HL-60 (cell line): ENCODE data around the gene CERS4.

Experiments
- CTCF ChIP-seq: IDR thresholded peaks from one replicate; pipeline ENCODE4 v1.5.1; 2011; ENCODE audit warnings: low read length, control low read depth, inconsistent platforms; ENCODE audit not compliant: insufficient read depth
- GABPA ChIP-seq: IDR thresholded peaks from 2 replicates; pipeline ENCODE4 v1.6.1; 2012; ENCODE audit warnings: low read depth
- POLR2AphosphoS5 ChIP-seq: IDR thresholded peaks from 2 replicates; pipeline ENCODE4 v1.6.1; 2012; ENCODE audit warnings: low read depth

GRCh38 chr19:8167985-8168384 is 41.2 kb upstream of the CERS4 start:
- TF ChIP-seq CTCF (no peak), POLR2AphosphoS5 (no peak), GABPA (no peak)
